ENCODE measurements around the gene SAP30.

The SAP30 gene

DNA sequence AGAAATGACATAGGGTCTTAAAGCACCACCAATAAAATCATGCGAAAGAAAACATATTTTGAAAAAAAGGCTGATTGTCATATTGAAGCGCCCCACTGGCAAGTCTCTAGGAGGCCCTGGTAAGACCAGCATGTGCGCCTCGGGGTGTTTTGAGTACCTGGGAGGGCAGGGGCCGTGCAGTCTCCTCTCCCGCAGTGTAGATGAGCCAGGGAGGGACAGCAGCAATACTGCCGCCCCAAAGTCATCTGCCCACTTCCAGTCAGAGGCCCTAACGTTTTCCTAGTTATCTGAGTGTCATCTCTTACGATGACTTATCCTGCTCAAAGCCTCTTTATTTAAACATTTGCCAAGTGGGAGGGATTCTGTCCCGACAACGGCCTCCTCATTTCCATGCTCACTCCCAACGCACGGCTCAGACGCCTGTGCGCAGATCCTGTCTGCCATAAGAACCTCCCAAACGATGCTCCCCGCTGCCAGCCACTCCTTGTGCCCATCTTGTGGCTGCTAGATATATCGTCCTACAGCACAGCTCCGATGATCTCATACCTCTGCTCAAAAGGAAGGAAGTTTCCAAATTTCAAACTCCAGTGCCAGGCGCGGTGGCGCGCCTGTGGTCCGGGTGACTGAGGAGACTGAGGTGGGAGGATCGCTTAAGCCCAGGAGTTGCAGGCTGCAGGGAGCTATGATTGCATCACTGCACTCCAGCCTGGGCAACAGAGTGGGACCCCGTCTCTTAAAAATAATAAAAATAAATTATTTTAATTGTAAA lies 45.3 kb downstream of the SAP30 start:
- peak; percentile 11 for DNase-seq

DNA sequence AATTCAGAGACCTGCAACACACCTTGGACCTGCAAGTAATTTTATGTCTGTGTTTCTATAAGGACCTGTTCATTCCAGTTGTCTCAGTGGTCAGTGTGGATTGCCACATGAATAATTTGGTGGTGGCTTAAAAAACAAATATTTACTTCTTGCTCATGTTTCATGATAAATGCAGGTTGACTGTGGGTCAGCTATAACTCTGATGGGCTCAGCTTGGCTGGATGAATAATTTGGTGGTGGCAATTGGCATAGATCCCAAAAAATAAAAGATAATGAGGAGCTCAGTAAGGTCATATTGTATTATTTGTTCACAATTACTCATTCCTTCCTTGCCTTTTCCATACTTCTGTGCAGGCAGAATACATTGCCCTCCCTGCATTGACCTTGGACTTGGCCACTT lies 47.1 kb downstream of the SAP30 start:
- DNase-seq = no peak

DNA sequence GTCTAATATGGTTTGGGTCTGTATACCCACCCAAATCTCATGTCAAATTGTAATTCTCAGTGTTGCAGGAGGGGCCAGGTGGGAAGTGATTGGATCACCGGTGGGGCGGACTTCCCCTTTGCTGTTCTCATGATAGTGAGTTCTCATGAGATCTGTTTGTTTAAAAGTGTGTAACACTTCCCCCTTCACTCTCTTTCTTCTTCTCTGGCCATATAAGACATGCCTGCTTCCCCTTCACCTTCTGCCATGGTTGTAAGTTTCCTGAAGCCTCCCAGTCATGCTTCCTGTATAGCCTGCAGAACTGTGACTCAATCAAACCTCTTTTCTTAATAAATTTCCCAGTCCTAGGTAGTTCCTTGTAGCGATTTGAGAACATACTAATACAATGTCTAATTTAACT lies 47.9 kb downstream of the SAP30 start:
- DNase-seq = no peak

DNA sequence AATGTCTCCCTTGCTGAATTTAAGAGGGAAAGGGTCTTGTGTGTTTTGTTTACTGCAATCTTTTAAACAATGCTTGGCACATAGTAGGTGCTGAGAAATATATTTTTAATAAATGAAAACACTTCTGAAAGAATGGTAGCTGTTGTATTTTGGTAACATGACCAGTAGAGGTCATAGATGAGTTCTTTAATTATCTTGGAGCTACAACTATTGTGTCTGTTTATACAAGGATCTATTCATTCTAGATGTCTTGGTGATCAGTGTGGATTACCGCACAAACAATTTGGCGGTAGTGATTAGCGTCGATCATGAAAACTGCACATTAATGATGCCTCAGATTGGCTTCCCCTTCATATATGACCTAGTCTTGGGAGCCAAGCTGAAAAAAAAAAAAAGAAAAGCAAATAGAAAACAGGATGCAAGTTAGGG lies 49.6 kb downstream of the SAP30 start:
- DNase-seq = peak; percentile 30

DNA sequence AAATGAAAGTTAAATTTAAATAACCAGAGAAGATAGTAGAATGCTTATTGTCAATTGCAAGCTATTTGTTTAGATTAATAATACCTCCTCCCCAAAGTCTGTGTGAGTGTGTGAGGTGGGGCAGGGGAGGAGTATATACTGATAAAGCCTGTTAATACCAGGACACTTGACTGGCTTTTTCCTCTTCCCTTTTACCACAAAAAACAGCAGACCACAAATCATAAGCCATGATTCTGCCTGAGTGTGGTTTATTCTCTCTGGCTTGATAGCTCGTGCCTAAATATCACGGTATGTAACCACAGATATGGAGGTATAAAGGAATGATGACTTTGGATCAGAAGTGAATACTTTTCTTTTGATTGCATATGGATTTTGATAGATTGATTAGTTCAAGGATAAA lies 50.0 kb downstream of the SAP30 start:
- no peak for DNase-seq

DNA sequence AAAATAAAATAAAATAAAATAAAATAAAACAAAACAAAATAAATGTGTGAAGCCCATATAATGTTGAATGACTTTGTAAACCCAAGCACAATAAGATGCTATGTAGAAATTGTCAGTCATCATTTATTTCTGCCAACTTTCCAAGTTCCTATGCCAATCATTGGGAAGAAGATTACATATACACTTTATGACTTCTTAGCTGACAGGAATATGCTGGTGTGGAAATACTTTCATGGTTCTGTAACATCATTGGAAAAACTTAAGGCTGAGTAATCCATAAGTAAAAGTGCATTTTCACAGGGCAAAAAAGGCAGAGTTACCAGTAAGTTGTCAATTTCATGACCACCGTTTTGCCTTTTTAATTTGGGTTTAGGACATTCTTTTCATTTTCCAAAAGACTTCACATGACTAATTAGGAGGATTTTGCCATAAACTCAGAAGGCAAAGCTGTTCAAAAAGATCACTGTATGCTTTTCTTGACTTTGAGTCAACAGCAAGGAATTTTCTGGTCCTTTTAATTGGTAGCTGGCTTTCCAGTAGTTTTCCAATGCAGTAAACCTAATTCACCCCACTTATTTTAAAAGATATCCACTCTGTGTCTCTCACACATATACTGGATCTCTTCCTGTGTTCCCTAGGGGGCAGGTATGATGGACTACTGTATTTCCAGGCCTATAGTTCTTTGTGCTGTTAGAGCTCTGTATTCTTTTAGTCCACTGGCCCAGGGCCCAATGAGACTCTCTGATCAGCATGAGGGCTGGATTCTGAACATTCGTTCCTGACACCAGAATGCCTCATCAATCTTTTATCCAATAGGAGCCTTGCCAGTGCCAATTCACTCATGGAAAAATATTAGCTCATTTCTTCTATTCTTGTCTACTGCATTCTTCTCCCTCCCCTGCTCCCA lies 54.4 kb downstream of the SAP30 start:
- no peak for DNase-seq

DNA sequence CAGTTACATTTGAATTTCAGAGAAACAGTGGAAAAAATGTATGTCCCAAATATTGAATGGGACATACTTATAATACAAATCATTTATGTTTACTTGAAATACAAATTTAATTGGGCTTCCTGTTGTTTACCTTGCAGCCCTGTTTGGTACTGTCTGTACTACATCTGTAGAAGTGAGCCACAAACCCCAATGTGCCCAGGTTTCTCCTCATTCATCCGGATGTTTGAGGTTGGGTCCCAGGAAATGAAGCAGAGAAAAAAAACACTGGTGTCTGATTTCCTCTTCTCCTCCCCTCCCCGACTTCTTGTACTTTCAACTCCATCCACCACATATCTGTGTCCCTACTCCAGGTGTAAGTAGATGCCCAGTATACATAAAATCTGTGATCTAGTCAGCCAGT lies 55.3 kb downstream of the SAP30 start:
- peak; percentile 33 for DNase-seq
